Stimulated activated CD4-positive, alpha-beta T cell treated with anti-CD3 and anti-CD28 coated beads, Interleukin-2, amount 100 ng/mL, for 48 hours (primary cell): ENCODE measurements around the gene SLF2.
"Not testable (repeated sequence)": the region's sequence is repeated elsewhere in the genome, so short reads cannot be mapped to it uniquely, and the experiment has no call there.

Source experiments
- DNase-seq, 2 donors: peaks; one replicate each; pipeline ENCODE4 v3.0.0-alpha.2; 2020

Gene SLF2

GRCh38 chr10:100878291-100878910 is 34.4 kb upstream of the SLF2 start:
- peak; percentile 12 to 13 for DNase-seq

DNA sequence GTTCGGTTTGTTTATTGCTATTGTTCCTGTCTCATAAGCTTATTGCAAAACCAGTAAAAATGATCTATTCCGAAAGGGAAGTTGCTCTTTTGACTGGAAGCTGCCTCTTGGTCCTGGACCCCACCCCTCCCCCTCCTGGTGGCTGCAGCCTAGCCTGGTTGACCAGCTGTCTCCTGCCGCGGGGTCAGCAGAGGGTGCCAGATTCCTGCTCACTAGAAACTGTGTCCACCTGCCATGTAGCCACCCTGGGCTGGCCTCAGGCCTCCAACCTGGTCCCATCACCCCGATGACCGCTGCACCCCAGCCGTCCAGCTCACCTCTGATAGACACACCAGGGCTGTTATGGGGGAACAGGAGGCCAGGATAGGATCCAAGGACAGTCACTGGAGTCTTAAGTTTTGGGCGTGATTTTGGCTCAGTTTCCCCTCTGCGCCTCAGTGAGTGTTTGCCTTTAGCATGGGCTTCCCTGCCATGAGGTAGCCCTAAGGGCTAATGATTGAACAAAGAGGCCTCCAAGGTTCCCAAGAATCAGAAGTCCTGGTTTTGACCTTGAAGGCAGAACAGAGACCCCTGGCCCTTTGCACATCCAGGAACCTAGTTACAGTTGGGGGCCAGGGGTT is 32.9 kb upstream of the SLF2 start:
- no peak for DNase-seq

DNA sequence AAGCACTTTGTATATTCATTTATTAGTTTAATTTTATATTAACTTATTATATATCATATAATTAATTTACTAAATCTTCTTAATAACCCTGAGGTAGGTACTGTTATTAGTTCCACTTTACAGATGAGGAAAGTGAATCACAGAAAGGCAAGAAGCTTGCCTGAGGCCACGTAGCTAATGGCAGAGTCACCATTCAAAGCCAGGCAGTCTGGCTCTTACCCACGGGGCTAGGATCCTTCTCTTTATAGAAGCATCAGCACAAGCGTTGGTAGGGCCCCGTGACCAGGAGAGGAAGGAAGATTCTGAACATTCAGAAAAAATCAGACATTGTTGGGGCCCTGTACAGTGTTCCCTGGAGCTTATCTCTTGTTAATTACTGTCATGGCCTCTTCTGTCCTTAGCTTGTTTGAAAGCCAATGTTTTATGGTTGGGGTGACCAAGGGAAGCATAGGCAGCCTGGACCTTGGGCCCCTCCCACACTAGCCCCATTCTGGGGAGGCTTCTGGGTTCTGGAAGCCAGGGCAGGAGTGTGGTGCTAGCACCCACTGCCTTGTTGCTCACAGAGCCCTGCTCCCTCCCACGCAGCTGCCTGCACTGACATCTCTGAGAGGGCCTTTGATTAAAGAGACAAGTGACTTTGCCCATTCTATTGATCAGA is 31.1 kb upstream of the SLF2 start:
- DNase-seq, result no peak

GRCh38 chr10:100882252-100882651 is 30.5 kb upstream of the SLF2 start:
- no peak for DNase-seq

DNA sequence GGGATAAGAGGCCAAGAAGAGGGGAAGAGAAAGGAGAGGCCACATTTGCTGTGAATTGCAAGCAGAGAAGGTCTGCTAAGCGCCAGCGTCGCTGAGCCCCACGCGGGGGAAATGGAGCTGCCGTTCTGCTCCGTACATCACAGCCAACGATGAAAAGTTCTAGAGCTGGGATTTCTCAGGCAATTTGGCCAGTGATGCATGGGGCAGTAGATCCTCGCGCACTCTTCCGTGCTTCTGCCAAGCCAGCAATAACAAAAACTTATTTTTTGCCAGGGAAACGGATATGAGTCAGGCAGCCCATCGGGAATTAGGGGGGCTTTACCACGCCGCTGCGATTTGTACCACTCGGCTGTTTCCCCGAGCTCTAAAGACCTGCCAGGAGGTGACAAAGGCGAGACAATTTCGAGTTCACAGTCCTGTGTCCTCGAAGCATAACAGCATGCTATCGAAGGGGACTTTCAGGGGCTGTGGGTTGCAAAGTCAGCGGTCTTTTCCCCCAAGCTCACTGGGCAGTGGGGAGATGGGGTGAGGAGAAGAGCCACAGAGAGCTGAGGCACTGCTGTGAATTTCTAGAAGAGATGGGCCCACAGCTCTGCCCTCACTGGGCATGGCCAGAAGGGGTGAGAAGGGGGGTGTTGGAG is 30.0 kb upstream of the SLF2 start:
- DNase-seq, result no peak

- no peak for DNase-seq
Measured at GRCh38 chr10:100883312-100883821, 29.4 kb upstream of the SLF2 start.

- DNase-seq, result not testable (repeated sequence)
Measured at GRCh38 chr10:100885611-100886010, 27.2 kb upstream of the SLF2 start.

- no peak for DNase-seq
Measured at GRCh38 chr10:100886091-100886490, 26.7 kb upstream of the SLF2 start.

GRCh38 chr10:100886521-100886920 is 26.2 kb upstream of the SLF2 start:
- DNase-seq, result no peak

GRCh38 chr10:100886963-100887362 is 25.8 kb upstream of the SLF2 start:
- no peak for DNase-seq

DNA sequence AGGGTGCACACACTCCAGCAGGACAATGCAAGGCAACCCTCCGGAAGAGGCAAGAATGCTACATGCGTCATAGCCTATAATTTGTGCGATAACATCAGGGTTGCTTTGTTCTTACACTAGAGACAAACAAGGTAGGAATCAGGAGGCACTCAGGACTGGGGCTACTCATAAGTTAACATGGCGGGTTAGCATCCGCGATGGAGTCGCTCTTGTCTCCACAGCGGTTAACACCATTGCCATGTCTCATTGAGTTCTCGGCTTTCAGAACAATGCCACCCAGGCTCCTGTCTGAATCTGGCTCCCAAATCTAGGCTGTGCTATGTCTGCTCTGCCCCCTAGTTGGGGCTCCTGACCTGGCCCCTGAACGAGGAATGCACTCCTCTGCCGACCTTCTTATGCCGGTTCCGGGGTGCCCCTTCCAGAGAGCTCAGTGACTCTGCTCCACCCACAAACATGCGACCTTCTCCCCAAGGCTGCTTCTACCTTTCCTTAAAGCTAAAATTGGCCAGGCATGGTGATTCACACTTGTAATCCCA is 24.9 kb upstream of the SLF2 start:
- DNase-seq, result no peak

DNA sequence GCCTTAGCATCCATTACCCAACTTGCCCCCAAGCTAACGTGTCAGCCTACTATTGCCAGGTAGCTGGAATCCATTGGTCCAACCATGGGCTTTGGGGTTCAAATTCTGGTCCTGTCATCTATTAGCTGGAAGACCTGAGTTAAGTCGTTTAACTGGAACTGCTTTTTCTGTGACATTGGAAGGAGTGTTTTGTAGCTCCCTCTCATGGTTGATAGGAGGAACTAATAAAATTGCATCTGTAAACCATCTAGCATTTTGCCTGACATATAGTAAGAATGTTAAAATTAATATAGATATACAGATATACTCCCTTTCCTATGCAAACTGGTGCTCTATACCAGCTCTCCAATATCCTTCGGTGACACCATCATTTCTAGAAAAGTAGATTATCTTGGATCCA is 23.8 kb upstream of the SLF2 start:
- no peak for DNase-seq

GRCh38 chr10:100889546-100889945 is 23.2 kb upstream of the SLF2 start:
- no peak for DNase-seq

- no peak for DNase-seq
Measured at GRCh38 chr10:100890141-100890672, 22.6 kb upstream of the SLF2 start.

DNA sequence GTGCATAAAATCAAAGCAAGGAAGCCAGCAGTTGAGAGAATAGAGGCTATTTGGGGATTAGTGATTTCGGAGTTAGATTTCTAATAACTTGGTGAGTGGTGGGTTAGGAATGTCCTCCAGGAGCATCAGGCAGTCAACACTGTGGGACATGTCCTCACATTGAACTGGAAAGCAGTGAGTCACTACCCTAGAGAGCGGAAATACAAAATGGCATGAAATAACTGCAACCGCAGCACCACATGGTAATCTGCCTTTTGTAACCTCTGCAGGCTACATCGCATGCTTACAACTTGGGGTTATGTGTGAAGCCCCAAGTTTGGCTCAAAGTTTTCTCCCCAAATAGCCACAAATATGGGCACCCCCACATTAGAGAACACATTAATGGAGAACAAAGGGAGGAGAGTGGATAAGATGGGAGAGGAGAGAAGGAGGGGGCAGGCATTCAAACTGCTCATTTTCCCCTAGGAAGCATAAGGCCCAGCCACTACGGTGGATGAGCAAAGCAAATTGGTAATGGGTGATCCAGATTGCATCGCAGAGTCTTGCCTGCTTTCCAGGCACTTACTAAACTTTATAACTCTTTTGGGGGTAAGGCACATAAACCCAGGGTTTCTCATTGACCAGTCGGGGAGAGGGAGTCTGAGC is 22.0 kb upstream of the SLF2 start:
- no peak for DNase-seq

- DNase-seq, result no peak
Measured at GRCh38 chr10:100894033-100894432, 18.7 kb upstream of the SLF2 start.

- DNase-seq, result no peak
Measured at GRCh38 chr10:100894589-100895294, 18.0 kb upstream of the SLF2 start.

- DNase-seq, result no peak
Measured at GRCh38 chr10:100895346-100895745, 17.4 kb upstream of the SLF2 start.

- no peak for DNase-seq
Measured at GRCh38 chr10:100895896-100896295, 16.9 kb upstream of the SLF2 start.

DNA sequence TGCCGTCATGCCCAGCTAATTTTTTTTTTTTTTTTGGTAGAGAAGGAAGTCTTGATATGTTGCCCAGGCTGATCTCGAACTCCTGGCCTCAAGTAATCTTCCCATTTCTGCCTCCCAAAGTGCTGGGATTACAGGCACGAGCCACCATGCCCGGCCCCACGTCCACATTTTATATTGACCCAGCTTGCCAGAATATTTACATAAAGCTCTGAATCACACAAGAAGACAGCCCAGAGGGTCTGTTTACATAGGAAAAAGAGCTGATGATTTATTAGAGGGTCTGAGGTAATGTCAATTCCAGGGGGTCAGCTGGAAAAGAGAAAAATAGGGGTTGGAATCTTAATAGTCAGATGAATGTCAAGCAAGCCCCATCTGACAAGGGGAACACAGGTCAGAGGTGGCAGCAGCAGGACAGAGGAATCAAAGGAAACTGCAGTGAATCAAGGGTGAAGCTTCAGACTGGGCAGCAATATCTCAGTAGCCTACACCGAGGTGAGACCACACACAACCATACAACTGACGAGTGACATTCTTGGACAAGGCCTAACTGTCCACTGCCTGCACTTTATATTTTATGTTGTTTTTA is 15.8 kb upstream of the SLF2 start:
- DNase-seq, result no peak

DNA sequence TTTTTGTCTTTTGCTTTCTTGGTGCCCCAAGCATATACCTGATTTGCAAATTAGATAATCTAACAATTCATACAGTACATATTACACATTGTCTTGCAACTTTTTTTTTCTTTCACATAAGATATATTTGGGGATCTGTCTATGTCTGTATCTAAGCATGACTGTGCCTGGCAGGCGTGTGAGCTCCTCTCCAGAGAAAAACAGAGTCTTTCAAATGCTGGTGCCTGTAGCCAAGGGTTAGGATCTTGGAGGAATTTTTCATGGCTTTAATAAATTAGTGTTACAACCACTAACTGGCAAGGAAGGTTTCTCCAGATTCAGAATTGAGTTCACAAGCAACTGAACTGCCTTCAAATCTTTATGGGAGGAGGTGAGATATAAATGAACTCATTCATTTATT is 14.8 kb upstream of the SLF2 start:
- DNase-seq, result no peak

DNA sequence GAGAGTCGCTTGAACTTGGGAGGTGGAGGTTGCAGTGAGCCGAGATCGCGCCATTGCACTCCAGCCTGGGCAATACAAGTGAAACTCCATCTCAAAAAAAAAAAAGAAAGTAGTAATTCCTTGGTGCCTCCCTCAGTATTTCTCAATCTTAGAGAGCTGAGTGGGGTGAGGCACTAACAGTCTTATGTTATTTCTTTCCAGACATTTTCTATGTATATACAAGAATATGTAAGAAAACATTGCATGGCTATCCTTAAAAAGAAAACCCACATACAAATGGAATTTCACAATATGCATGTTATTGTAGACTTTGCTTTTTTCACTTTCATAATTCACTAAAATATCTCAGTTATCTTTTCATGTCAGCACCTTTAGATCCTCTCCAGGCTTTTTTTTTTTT is 13.6 kb upstream of the SLF2 start:
- no peak for DNase-seq
